ENCODE results near the gene PRR36. TPM values are rescaled to one million over a fixed set of nuclear protein-coding genes. Genes with fewer than 3 reads are reported as not detected.
"Not testable (repeated sequence)": the region's sequence is repeated elsewhere in the genome, so short reads cannot be mapped to it uniquely, and the experiment has no call there.

The PRR36 gene
- total and polyA plus RNA-seq, 10 of the 15 experiments (the other 5 are each of a cell fraction or from before 2014, with no cell fraction given): 0.04 TPM; not detected in 9

DNA sequence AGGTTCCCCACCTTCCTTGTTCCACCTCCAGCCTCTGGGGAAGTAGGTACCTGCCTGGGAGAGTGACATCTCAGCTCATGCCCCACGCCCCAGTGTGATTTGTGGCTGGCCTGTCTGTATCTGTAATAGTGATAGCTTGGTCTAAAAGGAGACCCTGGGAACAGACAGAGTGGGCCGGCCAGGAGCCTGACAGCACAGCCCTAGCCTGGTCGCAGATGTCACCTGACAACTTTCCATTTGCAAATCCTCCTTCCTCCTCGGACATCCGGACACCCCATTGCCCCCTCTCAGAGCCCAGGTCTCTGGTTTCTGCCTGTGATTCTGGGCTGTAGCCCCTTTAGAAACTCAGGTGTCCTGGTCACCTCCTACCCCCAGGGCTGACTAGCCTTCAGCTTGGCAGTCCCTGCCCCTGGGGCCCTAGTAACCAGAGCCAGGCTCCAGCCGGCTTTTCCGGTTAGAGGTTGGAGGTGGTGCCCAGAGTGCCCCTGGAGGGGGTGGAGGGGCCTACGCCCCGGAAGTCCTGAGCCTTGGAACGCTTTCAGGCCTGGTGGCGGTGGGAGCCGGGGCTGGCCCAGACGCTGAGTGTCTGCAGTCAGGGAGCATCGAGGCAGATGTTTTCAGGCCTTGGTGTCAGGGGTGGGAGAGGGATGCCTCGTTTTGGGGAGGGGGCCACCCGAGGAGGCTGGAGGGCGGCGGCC lies 20.6 kb upstream of the PRR36 start (continued):
- TF ChIP-seq PRDM15 (CRISPR knock-in tag; IDR thresholded peaks at IDR 0.05): no peak

DNA sequence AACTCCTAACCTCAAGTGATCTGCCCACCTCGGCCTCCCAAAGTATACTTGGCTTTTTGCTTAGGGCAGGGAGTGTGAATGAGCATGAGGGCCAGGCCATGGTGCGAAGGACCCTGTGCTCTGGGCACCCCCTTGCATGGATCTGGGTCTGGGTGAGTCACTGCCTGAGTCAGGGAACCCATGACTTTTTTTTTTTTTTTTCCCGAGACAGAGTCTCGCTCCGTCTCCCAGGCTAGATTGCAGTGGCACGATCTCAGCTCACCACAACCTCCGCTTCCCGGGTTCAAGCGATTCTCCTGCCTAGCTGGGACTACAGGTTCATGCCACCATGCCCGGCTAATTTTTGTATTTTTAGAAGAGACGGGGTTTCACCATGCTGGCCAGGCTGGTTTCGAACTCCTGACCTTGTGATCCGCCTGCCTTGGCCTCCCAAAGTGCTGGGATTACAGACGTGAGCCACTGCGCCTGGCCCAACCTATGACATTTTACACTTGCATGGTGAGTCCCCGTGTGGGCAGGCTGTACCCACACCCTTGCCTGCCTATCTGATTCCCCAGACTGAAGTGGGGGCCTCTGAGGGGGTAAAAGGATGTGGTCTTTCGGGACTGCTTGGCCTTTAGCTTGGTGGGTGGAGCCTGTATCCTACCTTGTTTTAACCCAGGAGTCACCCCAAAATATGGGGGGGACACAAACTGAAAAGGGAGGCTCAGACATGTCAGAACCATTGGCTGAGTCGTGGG lies 19.3 kb upstream of the PRR36 start:
- CTCF ChIA-PET; BruUV-seq (replicated peaks); POLR2A ChIA-PET; H3K27ac ChIP-seq (ENCODE audit: control insufficient read depth, insufficient read depth); H3K79me2 ChIP-seq (ENCODE audit: control insufficient read depth, insufficient read depth, low read length); H3K36me3 ChIP-seq (ENCODE audit: control insufficient read depth in 2 of 2, insufficient read depth in 2 of 2, low read length in 1 of 2); H3K9ac ChIP-seq (ENCODE audit: control insufficient read depth, insufficient read depth, low read length); in situ Hi-C loops (cut with MboI); H3K9me3 ChIP-seq (replicated peaks; ENCODE audit: control insufficient read depth, insufficient read depth, low read length); H3K4me2 ChIP-seq (ENCODE audit: control insufficient read depth, insufficient read depth); H3K4me3 ChIP-seq; H4K20me1 ChIP-seq (ENCODE audit: control insufficient read depth, insufficient read depth); SMC1A ChIA-PET (ENCODE audit: uncharacterized antibody, unreplicated experiment); ATAC-seq; H3K27me3 ChIP-seq (replicated peaks in 1 of 2; ENCODE audit: control insufficient read depth in 2 of 2, insufficient read depth in 2 of 2, low read length in 1 of 2); H3K4me1 ChIP-seq (ENCODE audit: control insufficient read depth, insufficient read depth, low read length); DNase-seq (ENCODE audit: low read depth, low spot score); intact Hi-C loops (cut with micrococcal nuclease; ENCODE audit: unreplicated experiment); FAIRE-seq; H2AFZ ChIP-seq (ENCODE audit: control insufficient read depth, low read depth, low read length); RAD21 ChIA-PET (ENCODE audit: unreplicated experiment): not testable (repeated sequence)
- 49% methylated on average over 11 of the region's 18 CpGs for WGBS (ENCODE audit: insufficient coverage, insufficient replicate concordance, low lambda C conversion rate, missing lambda C conversion rate)
